Mesendoderm (in vitro differentiated cells): ENCODE results near the gene CCNY.

ENCODE experiments used
- DNase-seq: peaks from one replicate; pipeline ENCODE4 v3.0.0; 2013
- H2AK5ac ChIP-seq: 2 replicates; pipeline ENCODE4 v1.6.1; 2013; ENCODE audit warnings: low read length, inconsistent platforms
- H2BK120ac ChIP-seq: 2 replicates; pipeline ENCODE4 v1.6.1; 2013; ENCODE audit warnings: low read depth, mild to moderate bottlenecking, low read length, moderate library complexity, mixed read lengths
- H2BK15ac ChIP-seq: replicated peaks from 2 replicates; pipeline ENCODE4 v1.6.1; 2013; ENCODE audit warnings: low read depth, mild to moderate bottlenecking, moderate library complexity
- H2BK5ac ChIP-seq: 2 replicates; pipeline ENCODE4 v1.6.1; 2013; ENCODE audit warnings: low read length, inconsistent platforms
- H3K18ac ChIP-seq: 2 replicates; pipeline ENCODE4 v1.6.1; 2013; ENCODE audit warnings: mild to moderate bottlenecking, low read length, mixed read lengths
- H3K23ac ChIP-seq: one replicate; pipeline ENCODE4 v1.6.1; 2013; ENCODE audit warnings: low read length
- H3K27ac ChIP-seq: 2 replicates; pipeline ENCODE4 v1.5.1; 2013; ENCODE audit warnings: low read depth, mild to moderate bottlenecking, inconsistent platforms, low read length, moderate library complexity
- H3K27me3 ChIP-seq: 2 replicates; pipeline ENCODE4 v1.6.1; 2013; ENCODE audit warnings: low read length, control low read depth, mild to moderate bottlenecking, inconsistent platforms; ENCODE audit not compliant: insufficient read depth, poor library complexity
- H3K36me3 ChIP-seq: 2 replicates; pipeline ENCODE4 v1.6.1; 2013; ENCODE audit warnings: low read length, inconsistent platforms; ENCODE audit not compliant: control insufficient read depth, insufficient read depth
- H3K4ac ChIP-seq: one replicate; pipeline ENCODE4 v1.6.1; 2013; ENCODE audit warnings: low read depth, mild to moderate bottlenecking, low read length, moderate library complexity
- H3K4me1 ChIP-seq: 2 replicates; pipeline ENCODE4 v1.6.1; 2013; ENCODE audit warnings: low read depth, low read length, inconsistent platforms; ENCODE audit not compliant: control insufficient read depth
- H3K4me2 ChIP-seq: 2 replicates; pipeline ENCODE4 v1.6.1; 2013; ENCODE audit warnings: low read length
- H3K4me3 ChIP-seq: 2 replicates; pipeline ENCODE4 v1.5.1; 2013; ENCODE audit warnings: mild to moderate bottlenecking, low read length
- H3K56ac ChIP-seq: one replicate; pipeline ENCODE4 v1.6.1; 2013; ENCODE audit warnings: low read length
- H3K79me1 ChIP-seq: 2 replicates; pipeline ENCODE4 v1.6.1; 2013; ENCODE audit warnings: low read length, inconsistent platforms
- H3K79me2 ChIP-seq: 2 replicates; pipeline ENCODE4 v1.6.1; 2013; ENCODE audit warnings: mild to moderate bottlenecking, low read length; ENCODE audit not compliant: control insufficient read depth, insufficient read depth
- H3K9ac ChIP-seq: 2 replicates; pipeline ENCODE4 v1.6.1; 2013; ENCODE audit warnings: low read length, inconsistent platforms
- H4K5ac ChIP-seq: one replicate; pipeline ENCODE4 v1.6.1; 2013; ENCODE audit warnings: low read length
- H4K8ac ChIP-seq: one replicate; pipeline ENCODE4 v1.6.1; 2013; ENCODE audit warnings: low read depth, mild to moderate bottlenecking, control low read depth, low read length, moderate library complexity
- WGBS: extraction: QIAGEN DNeasy Blood & Tissue Kit; methylation state at CpG from one replicate; pipeline ENCODE4 v1.1.7; 2013; ENCODE audit warnings: low lambda C conversion rate, missing lambda C conversion rate; ENCODE audit not compliant: insufficient coverage; ENCODE audit errors: extremely low coverage; 5-methylcytosine and 5-hydroxymethylcytosine counted together

The CCNY gene

GRCh38 chr10:35326466-35327235 lies 9.7 kb upstream of the CCNY start:
- H3K18ac ChIP-seq: no peak overlapping the region
- no peak overlapping the region for H3K4ac ChIP-seq
- no peaks in the 10 kb centered on the region for H3K27me3 ChIP-seq
- H3K27ac ChIP-seq: no peak overlapping the region
- no peak overlapping the region for H3K4me2 ChIP-seq
- no peak overlapping the region for H3K4me3 ChIP-seq
- no peaks in the 10 kb centered on the region for H3K4me1 ChIP-seq
- peaks cover under 1% of the 10 kb centered on the region for H3K79me2 ChIP-seq
- H3K79me1 ChIP-seq: peaks cover 1% of the 10 kb centered on the region
- no peak overlapping the region for H2BK5ac ChIP-seq
- DNase-seq: no peak
- H3K56ac ChIP-seq: no peak overlapping the region
- WGBS: 100% methylated on average over 1 of the region's 9 CpGs
- no peak overlapping the region for H4K8ac ChIP-seq
- H2BK15ac ChIP-seq: no peak overlapping the region
- no peak overlapping the region for H4K5ac ChIP-seq
- H2AK5ac ChIP-seq: no peak overlapping the region
- no peak overlapping the region for H3K23ac ChIP-seq
- H3K36me3 ChIP-seq: no peaks in the 10 kb centered on the region
- no peak overlapping the region for H3K9ac ChIP-seq
- H2BK120ac ChIP-seq: no peak overlapping the region

- Histone ChIP-seq H3K23ac (no peak overlapping the region), H2BK120ac (no peak overlapping the region), H2BK15ac (no peak overlapping the region), H2AK5ac (no peak overlapping the region), H3K18ac (no peak overlapping the region), H3K4ac (no peak overlapping the region), H3K4me3 (no peak overlapping the region), H3K27me3 (no peaks in the 10 kb centered on the region), H4K5ac (no peak overlapping the region), H4K8ac (no peak overlapping the region), H3K27ac (no peak overlapping the region), H3K4me2 (no peak overlapping the region), H3K4me1 (no peaks in the 10 kb centered on the region), H3K79me1 (peaks cover 1% of the 10 kb centered on the region), H3K36me3 (no peaks in the 10 kb centered on the region), H2BK5ac (no peak overlapping the region), H3K9ac (no peak overlapping the region), H3K79me2 (peaks cover 2% of the 10 kb centered on the region), H3K56ac (no peak overlapping the region)
- no peak for DNase-seq
- no CpG with 5 or more reads among the region's 7 CpGs for WGBS
Measured at GRCh38 chr10:35327790-35328403, 8.4 kb upstream of the CCNY start.

GRCh38 chr10:35328404-35329037 lies 7.8 kb upstream of the CCNY start:
- no peaks in the 10 kb centered on the region for H3K36me3 ChIP-seq
- H4K5ac ChIP-seq: no peak overlapping the region
- H3K23ac ChIP-seq: no peak overlapping the region
- H3K79me1 ChIP-seq: peaks cover 3% of the 10 kb centered on the region
- no peak overlapping the region for H3K18ac ChIP-seq
- H3K4me2 ChIP-seq: no peak overlapping the region
- H3K9ac ChIP-seq: no peak overlapping the region
- no peak overlapping the region for H2BK120ac ChIP-seq
- no peak overlapping the region for H3K27ac ChIP-seq
- no peak overlapping the region for H3K4me3 ChIP-seq
- no peak overlapping the region for H2BK15ac ChIP-seq
- H2BK5ac ChIP-seq: no peak overlapping the region
- H3K56ac ChIP-seq: no peak overlapping the region
- DNase-seq: no peak
- no CpG with 5 or more reads among the region's 2 CpGs for WGBS
- no peak overlapping the region for H3K4ac ChIP-seq
- H3K4me1 ChIP-seq: no peaks in the 10 kb centered on the region
- no peaks in the 10 kb centered on the region for H3K27me3 ChIP-seq
- no peak overlapping the region for H2AK5ac ChIP-seq
- H3K79me2 ChIP-seq: peaks cover 2% of the 10 kb centered on the region
- H4K8ac ChIP-seq: no peak overlapping the region

GRCh38 chr10:35329520-35329919 lies 6.8 kb upstream of the CCNY start:
- no peaks in the 10 kb centered on the region for H3K27me3 ChIP-seq
- no peak overlapping the region for H3K27ac ChIP-seq
- no peak overlapping the region for H2BK5ac ChIP-seq
- no peak overlapping the region for H2BK120ac ChIP-seq
- H3K4me2 ChIP-seq: no peak overlapping the region
- H3K4ac ChIP-seq: no peak overlapping the region
- peaks cover 2% of the 10 kb centered on the region for H3K79me1 ChIP-seq
- H4K8ac ChIP-seq: no peak overlapping the region
- H4K5ac ChIP-seq: no peak overlapping the region
- no peak overlapping the region for H3K18ac ChIP-seq
- no peaks in the 10 kb centered on the region for H3K4me1 ChIP-seq
- H3K9ac ChIP-seq: no peak overlapping the region
- DNase-seq: peak; percentile 77
- H3K4me3 ChIP-seq: no peak overlapping the region
- H3K23ac ChIP-seq: no peak overlapping the region
- H3K56ac ChIP-seq: no peak overlapping the region
- no peak overlapping the region for H2BK15ac ChIP-seq
- peaks cover 2% of the 10 kb centered on the region for H3K79me2 ChIP-seq
- no peak overlapping the region for H2AK5ac ChIP-seq
- no peaks in the 10 kb centered on the region for H3K36me3 ChIP-seq
- no CpG with 5 or more reads among the region's 4 CpGs for WGBS

GRCh38 chr10:35331894-35332640 lies 4.2 kb upstream of the CCNY start:
- Histone ChIP-seq H3K79me2 (peaks cover 8% of the 10 kb centered on the region), H3K4ac (no peak overlapping the region), H3K56ac (no peak overlapping the region), H3K4me1 (peaks cover 2% of the 10 kb centered on the region), H3K4me2 (no peak overlapping the region), H3K23ac (no peak overlapping the region), H3K18ac (no peak overlapping the region), H3K27me3 (no peaks in the 10 kb centered on the region), H2BK15ac (no peak overlapping the region), H3K36me3 (no peaks in the 10 kb centered on the region), H3K27ac (no peak overlapping the region), H2BK5ac (no peak overlapping the region), H4K8ac (no peak overlapping the region), H4K5ac (no peak overlapping the region), H3K79me1 (peaks cover 8% of the 10 kb centered on the region), H2AK5ac (no peak overlapping the region), H3K9ac (no peak overlapping the region), H2BK120ac (no peak overlapping the region), H3K4me3 (no peak overlapping the region)
- no CpG with 5 or more reads among the region's 6 CpGs for WGBS
- no peak for DNase-seq
